HL-60 (cell line): ENCODE measurements around the gene CCDC69.

Source experiments
- CTCF ChIP-seq: IDR thresholded peaks from one replicate; pipeline ENCODE4 v1.5.1; 2011; ENCODE audit warnings: low read length, control low read depth, inconsistent platforms; ENCODE audit not compliant: insufficient read depth
- GABPA ChIP-seq: IDR thresholded peaks from 2 replicates; pipeline ENCODE4 v1.6.1; 2012; ENCODE audit warnings: low read depth
- POLR2AphosphoS5 ChIP-seq: IDR thresholded peaks from 2 replicates; pipeline ENCODE4 v1.6.1; 2012; ENCODE audit warnings: low read depth
- REST ChIP-seq: IDR thresholded peaks from 2 replicates; pipeline ENCODE4 v1.6.1; 2012; ENCODE audit warnings: low read depth; ENCODE audit not compliant: insufficient replicate concordance
- SPI1 ChIP-seq: IDR thresholded peaks from 2 replicates; pipeline ENCODE4 v1.6.1; 2012; ENCODE audit warnings: low read depth, mild to moderate bottlenecking, borderline replicate concordance

- no peak for TF ChIP-seq CTCF
- TF ChIP-seq POLR2AphosphoS5, result no peak
- no peak for TF ChIP-seq SPI1
- TF ChIP-seq REST, result no peak
- TF ChIP-seq GABPA, result no peak
These were observed 39.4 kb downstream of the CCDC69 start for GRCh38 chr5:151184316-151185042.
